Measurements from ENCODE around the gene ZNF595. TPM values are rescaled to one million over a fixed set of nuclear protein-coding genes. Genes with fewer than 3 reads are reported as not detected.
"Not testable (repeated sequence)": the region's sequence is repeated elsewhere in the genome, so short reads cannot be mapped to it uniquely, and the experiment has no call there.

Gene ZNF595
- polyA plus RNA-seq, 1 donor from 2014 or later = 15.1 TPM

DNA sequence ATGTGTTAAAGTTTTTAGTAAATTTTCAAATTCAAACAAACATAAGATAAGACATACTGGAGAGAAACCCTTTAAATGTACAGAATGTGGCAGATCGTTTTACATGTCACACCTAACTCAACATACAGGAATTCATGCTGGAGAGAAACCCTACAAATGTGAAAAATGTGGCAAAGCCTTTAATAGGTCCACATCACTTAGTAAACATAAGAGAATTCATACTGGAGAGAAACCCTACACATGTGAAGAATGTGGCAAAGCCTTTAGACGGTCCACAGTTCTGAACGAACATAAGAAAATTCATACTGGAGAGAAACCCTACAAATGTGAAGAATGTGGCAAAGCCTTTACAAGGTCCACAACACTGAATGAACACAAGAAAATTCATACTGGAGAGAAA, 32.8 kb downstream of the ZNF595 start:
- Histone ChIP-seq H3K36me3 (ENCODE audit: insufficient read depth, low read length) (peaks cover 8% of the 10 kb centered on the region), H2AFZ (ENCODE audit: low read depth, low read length) (no peak overlapping the region), H3K4me2 (ENCODE audit: low read length) (no peak overlapping the region), H3K9ac (ENCODE audit: low read length) (no peak overlapping the region), H4K20me1 (ENCODE audit: insufficient read depth) (no peaks in the 10 kb centered on the region), H3K27ac (ENCODE audit: low read length) (no peak overlapping the region), H3K4me3 (ENCODE audit: low read length) (no peak overlapping the region), H3F3A (ENCODE audit: insufficient read depth, low read length, poor library complexity, severe bottlenecking) (no peaks in the 10 kb centered on the region), H3K9me2 (ENCODE audit: insufficient read depth, low read length) (no peaks in the 10 kb centered on the region), H3K79me2 (replicated peaks; ENCODE audit: insufficient read depth, low read length) (no peaks in the 10 kb centered on the region), H3K9me3 (ENCODE audit: low read length) (peaks cover 32% of the 10 kb centered on the region), H3K27me3 (ENCODE audit: insufficient read depth, low read depth, low read length) (no peaks in the 10 kb centered on the region)
- TF ChIP-seq EP300 (conservative IDR thresholded peaks at IDR 0.05; ENCODE audit: poor library complexity, severe bottlenecking) = no peak
- no peak for TF ChIP-seq SMC3 (conservative IDR thresholded peaks at IDR 0.05; ENCODE audit: poor library complexity)
- TF ChIP-seq, protein P1, sequence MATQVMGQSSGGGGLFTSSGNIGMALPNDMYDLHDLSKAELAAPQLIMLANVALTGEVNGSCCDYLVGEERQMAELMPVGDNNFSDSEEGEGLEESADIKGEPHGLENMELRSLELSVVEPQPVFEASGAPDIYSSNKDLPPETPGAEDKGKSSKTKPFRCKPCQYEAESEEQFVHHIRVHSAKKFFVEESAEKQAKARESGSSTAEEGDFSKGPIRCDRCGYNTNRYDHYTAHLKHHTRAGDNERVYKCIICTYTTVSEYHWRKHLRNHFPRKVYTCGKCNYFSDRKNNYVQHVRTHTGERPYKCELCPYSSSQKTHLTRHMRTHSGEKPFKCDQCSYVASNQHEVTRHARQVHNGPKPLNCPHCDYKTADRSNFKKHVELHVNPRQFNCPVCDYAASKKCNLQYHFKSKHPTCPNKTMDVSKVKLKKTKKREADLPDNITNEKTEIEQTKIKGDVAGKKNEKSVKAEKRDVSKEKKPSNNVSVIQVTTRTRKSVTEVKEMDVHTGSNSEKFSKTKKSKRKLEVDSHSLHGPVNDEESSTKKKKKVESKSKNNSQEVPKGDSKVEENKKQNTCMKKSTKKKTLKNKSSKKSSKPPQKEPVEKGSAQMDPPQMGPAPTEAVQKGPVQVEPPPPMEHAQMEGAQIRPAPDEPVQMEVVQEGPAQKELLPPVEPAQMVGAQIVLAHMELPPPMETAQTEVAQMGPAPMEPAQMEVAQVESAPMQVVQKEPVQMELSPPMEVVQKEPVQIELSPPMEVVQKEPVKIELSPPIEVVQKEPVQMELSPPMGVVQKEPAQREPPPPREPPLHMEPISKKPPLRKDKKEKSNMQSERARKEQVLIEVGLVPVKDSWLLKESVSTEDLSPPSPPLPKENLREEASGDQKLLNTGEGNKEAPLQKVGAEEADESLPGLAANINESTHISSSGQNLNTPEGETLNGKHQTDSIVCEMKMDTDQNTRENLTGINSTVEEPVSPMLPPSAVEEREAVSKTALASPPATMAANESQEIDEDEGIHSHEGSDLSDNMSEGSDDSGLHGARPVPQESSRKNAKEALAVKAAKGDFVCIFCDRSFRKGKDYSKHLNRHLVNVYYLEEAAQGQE (IDR thresholded peaks at IDR 0.05; ENCODE audit: borderline replicate concordance) = no peak
- TF ChIP-seq, protein P2, sequence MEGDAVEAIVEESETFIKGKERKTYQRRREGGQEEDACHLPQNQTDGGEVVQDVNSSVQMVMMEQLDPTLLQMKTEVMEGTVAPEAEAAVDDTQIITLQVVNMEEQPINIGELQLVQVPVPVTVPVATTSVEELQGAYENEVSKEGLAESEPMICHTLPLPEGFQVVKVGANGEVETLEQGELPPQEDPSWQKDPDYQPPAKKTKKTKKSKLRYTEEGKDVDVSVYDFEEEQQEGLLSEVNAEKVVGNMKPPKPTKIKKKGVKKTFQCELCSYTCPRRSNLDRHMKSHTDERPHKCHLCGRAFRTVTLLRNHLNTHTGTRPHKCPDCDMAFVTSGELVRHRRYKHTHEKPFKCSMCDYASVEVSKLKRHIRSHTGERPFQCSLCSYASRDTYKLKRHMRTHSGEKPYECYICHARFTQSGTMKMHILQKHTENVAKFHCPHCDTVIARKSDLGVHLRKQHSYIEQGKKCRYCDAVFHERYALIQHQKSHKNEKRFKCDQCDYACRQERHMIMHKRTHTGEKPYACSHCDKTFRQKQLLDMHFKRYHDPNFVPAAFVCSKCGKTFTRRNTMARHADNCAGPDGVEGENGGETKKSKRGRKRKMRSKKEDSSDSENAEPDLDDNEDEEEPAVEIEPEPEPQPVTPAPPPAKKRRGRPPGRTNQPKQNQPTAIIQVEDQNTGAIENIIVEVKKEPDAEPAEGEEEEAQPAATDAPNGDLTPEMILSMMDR (IDR thresholded peaks at IDR 0.05; ENCODE audit: poor library complexity, severe bottlenecking) = no peak
- no peak for TF ChIP-seq EZH2 (IDR thresholded peaks at IDR 0.05; ENCODE audit: borderline replicate concordance, insufficient read depth, low read length, poor library complexity, severe bottlenecking)
- TF ChIP-seq RAD21 (conservative IDR thresholded peaks at IDR 0.05) = no peak
- TF ChIP-seq TAF1 (IDR thresholded peaks at IDR 0.05; ENCODE audit: low read depth) = no peak
- no peak for TF ChIP-seq POLR2AphosphoS5 (IDR thresholded peaks at IDR 0.05)
- no peak for TF ChIP-seq MXI1 (conservative IDR thresholded peaks at IDR 0.05; ENCODE audit: poor library complexity, severe bottlenecking)

DNA sequence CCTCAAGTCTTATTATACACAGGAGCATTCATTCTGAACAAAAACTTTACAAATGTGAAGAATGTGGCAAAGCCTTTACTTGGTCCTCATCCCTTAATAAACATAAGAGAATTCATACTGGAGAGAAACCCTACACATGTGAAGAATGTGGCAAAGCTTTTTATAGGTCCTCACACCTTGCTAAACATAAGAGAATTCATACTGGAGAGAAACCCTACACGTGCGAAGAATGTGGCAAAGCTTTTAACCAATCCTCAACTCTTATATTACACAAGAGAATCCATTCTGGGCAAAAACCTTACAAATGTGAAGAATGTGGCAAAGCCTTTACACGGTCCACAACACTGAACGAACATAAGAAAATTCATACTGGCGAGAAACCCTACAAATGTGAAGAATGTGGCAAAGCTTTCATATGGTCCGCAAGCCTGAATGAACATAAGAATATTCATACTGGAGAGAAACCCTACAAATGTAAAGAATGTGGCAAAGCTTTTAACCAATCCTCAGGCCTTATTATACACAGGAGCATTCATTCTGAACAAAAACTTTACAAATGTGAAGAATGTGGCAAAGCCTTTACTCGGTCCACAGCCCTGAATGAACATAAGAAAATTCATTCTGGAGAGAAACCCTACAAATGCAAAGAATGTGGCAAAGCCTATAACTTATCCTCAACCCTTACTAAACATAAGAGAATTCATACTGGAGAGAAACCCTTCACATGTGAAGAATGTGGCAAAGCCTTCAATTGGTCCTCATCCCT, 33.6 kb downstream of the ZNF595 start:
- H3K4me3 ChIP-seq (ENCODE audit: low read length); H4K20me1 ChIP-seq (ENCODE audit: insufficient read depth); H3K27ac ChIP-seq (ENCODE audit: low read length); H3K9me2 ChIP-seq (ENCODE audit: insufficient read depth, low read length); H3F3A ChIP-seq (ENCODE audit: insufficient read depth, low read length, poor library complexity, severe bottlenecking); H3K79me2 ChIP-seq (replicated peaks; ENCODE audit: insufficient read depth, low read length); H3K36me3 ChIP-seq (ENCODE audit: insufficient read depth, low read length); H2AFZ ChIP-seq (ENCODE audit: low read depth, low read length); H3K27me3 ChIP-seq (ENCODE audit: insufficient read depth, low read depth, low read length); H3K9ac ChIP-seq (ENCODE audit: low read length); H3K4me2 ChIP-seq (ENCODE audit: low read length): not testable (repeated sequence)
- peaks cover 32% of the 10 kb centered on the region for H3K9me3 ChIP-seq (ENCODE audit: low read length)
